Measurements from ENCODE around the gene NCAPD2. TPM values are rescaled to one million over a fixed set of nuclear protein-coding genes. Genes with fewer than 3 reads are reported as not detected.

Gene NCAPD2
- total RNA-seq, 1 donor from 2014 or later: 24.0 TPM

- DNase-seq (ENCODE audit: low spot score): peak; percentile 83
These were observed 41.2 kb downstream of the NCAPD2 start for GRCh38 chr12:6534945-6535696.

GRCh38 chr12:6535697-6535946 lies 41.7 kb downstream of the NCAPD2 start:
- no peak for DNase-seq (ENCODE audit: low spot score)

- DNase-seq (ENCODE audit: low spot score): no peak
These were observed 42.3 kb downstream of the NCAPD2 start for GRCh38 chr12:6535960-6536847.

- DNase-seq (ENCODE audit: low spot score): no peak
These were observed 43.1 kb downstream of the NCAPD2 start for GRCh38 chr12:6536894-6537579.

- peak; percentile 85 for DNase-seq (ENCODE audit: low spot score)
These were observed 43.9 kb downstream of the NCAPD2 start for GRCh38 chr12:6537580-6538419.

- DNase-seq (ENCODE audit: low spot score): no peak
These were observed 44.8 kb downstream of the NCAPD2 start for GRCh38 chr12:6538420-6539313.

- no peak for DNase-seq (ENCODE audit: low spot score)
These were observed 45.4 kb downstream of the NCAPD2 start for GRCh38 chr12:6539314-6539682.

GRCh38 chr12:6539707-6540134 lies 45.8 kb downstream of the NCAPD2 start:
- no peak for DNase-seq (ENCODE audit: low spot score)

GRCh38 chr12:6540181-6540877 lies 46.4 kb downstream of the NCAPD2 start:
- DNase-seq (ENCODE audit: low spot score): peak; percentile 95

- no peak for DNase-seq (ENCODE audit: low spot score)
These were observed 47.7 kb downstream of the NCAPD2 start for GRCh38 chr12:6541371-6542165.

GRCh38 chr12:6542209-6543009 lies 48.5 kb downstream of the NCAPD2 start:
- DNase-seq (ENCODE audit: low spot score): no peak

- no peak for DNase-seq (ENCODE audit: low spot score)
These were observed 52.1 kb downstream of the NCAPD2 start for GRCh38 chr12:6546016-6546415.

- DNase-seq (ENCODE audit: low spot score): no peak
These were observed 53.7 kb downstream of the NCAPD2 start for GRCh38 chr12:6547566-6547965.

- DNase-seq (ENCODE audit: low spot score): no peak
These were observed 54.1 kb downstream of the NCAPD2 start for GRCh38 chr12:6547987-6548386.

GRCh38 chr12:6548556-6548955 lies 54.7 kb downstream of the NCAPD2 start:
- DNase-seq (ENCODE audit: low spot score): no peak

GRCh38 chr12:6548966-6549683 lies 55.2 kb downstream of the NCAPD2 start:
- no peak for DNase-seq (ENCODE audit: low spot score)

- no peak for DNase-seq (ENCODE audit: low spot score)
These were observed 55.8 kb downstream of the NCAPD2 start for GRCh38 chr12:6549684-6550151.
